GM18526 (cell line): ENCODE data around the gene PARL.

ENCODE experiments used
- POLR2A ChIP-seq: IDR thresholded peaks from 3 replicates; pipeline ENCODE4 v1.6.1; 2011; ENCODE audit not compliant: insufficient read length; ENCODE audit errors: extremely low read depth

PARL gene, protein sequence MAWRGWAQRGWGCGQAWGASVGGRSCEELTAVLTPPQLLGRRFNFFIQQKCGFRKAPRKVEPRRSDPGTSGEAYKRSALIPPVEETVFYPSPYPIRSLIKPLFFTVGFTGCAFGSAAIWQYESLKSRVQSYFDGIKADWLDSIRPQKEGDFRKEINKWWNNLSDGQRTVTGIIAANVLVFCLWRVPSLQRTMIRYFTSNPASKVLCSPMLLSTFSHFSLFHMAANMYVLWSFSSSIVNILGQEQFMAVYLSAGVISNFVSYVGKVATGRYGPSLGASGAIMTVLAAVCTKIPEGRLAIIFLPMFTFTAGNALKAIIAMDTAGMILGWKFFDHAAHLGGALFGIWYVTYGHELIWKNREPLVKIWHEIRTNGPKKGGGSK

DNA sequence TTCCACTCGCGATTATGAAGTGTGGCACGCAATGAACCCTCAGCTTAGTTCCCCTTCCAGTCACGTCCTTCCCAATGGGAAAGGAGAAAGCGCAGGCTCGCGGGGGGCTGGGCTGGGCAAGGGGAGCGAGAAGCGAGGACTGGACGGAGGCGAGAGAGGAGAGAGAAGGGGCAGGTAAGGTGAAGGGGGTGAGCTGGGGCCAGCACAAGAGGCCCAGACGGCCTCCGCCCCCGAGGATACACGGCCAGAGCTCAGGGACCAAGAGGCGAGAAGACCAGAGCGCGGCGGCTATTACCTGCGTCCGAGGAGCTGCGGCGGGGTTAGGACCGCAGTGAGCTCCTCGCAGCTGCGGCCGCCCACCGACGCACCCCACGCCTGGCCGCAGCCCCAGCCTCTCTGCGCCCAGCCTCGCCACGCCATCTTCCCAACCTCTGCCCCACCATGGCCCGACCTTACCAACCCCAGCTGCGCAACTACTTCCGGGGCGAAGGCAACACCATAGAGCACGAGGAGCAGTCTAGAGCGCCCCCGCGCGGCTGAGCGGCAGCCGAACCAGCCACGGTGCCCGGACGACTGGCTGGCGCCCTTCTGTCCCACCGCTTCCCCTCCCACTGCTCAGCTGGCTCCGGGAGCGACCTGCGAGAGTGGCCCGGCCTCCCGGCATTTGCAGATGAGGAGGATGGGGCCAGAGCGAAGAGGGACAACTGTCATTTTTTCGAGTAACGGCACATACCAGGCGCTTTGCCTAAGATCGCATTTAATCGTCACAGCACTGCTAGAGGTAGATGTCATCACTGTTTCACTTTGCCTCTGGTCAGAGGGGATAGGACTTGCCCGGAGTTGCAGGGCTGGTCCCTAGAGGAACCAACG lies at the start of gene PARL:
TSS of gene PARL (minus strand) at position 454 of the 870 bp plus-strand sequence. CDS start at position 420, 34 bp downstream.
- peak; percentile 92 for TF ChIP-seq POLR2A

DNA sequence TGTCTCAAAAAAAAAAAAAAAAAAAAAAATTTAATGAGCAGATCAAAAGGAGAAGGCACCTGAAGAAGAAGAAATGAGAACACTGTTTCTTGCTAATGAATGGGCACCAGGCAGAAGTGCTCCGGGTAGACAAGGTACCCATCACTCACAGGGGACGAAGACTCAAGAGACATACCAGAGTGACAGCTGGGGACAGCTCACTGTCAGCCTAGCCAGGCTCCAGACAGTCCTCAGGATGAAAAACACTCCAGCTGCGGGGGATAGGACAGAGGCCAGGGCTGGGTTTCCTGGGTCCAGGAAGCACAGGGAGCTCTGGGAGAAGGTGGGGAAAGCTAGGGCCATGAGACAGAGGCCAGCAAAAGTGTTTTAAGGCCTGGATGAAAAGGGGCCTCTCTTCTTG lies 48.5 kb upstream of the PARL start:
- no peak for TF ChIP-seq POLR2A

DNA sequence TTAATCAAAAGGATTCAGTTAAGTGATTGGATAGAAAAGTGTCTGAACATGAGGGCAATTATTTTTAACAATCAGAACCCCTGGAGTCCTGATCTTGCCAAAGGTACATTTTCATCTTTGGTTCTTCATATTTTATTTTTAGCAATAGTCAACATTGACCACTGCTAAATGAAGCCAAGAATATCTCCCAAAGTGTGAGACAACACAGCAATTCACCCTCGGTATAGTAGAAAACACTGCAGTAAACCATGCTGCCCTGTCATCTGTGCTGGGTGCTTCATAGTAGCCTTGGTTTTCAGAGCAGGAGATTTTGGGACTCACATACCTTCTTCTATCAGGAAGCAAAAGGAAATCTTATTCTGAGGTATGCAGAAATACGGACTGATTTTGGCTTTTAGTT lies 47.2 kb upstream of the PARL start:
- no peak for TF ChIP-seq POLR2A

DNA sequence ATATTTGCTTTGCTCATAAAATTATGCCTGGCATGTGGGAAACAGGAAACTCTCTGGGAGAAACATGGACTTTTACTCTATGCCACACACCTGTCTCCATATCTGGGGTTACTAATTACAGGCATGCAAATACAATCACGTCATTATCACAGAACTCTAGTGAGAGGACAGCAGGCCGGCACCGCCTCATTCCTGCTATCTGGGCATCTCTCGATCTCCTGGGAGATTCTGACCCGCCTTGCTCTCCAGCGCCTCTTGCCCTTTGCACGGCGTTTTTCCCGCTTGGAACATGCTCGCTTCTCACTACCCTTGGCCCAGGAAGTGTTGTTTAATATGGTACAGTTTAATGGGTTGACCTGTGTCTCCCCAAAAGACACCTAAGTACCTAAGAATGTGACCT lies 45.4 kb upstream of the PARL start:
- no peak for TF ChIP-seq POLR2A

DNA sequence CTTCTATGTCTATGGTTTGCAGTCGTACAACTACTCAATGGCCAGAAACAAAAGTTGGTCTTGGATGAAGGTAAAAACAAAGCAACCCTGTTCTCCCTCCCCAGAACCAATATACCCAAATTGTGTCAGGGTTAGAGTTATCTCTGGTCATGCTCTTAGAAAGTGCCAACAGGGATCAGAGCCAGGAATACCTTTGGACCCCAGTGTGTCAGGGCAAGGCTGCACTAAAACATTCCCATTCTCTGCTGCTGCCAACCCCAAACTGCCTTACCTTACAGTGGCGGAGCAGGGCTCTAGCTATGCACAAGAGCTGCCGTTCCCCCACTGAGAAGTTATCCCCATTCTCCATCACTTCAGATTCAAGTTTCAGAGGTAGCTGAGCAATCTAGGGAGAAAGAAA lies 42.4 kb upstream of the PARL start:
- no peak for TF ChIP-seq POLR2A

DNA sequence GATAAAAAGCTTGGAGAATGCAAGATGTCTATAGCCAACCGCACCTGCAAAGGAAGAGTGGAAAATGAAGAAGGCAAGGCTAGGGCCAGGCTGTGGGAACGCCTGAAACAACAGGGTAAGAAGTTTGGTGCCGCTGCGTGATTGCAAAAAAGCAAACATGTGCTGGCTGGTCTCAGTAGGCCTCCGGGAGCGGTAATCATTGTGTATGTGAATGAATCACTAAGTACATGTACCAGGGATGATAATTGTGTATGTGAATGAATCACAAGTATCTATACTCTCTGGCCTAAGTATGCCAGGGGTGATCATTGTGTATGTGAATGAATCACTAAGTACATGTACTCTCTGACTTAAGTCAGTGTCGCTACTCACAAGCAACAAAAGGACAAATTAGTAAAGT lies 40.3 kb upstream of the PARL start:
- no peak for TF ChIP-seq POLR2A

DNA sequence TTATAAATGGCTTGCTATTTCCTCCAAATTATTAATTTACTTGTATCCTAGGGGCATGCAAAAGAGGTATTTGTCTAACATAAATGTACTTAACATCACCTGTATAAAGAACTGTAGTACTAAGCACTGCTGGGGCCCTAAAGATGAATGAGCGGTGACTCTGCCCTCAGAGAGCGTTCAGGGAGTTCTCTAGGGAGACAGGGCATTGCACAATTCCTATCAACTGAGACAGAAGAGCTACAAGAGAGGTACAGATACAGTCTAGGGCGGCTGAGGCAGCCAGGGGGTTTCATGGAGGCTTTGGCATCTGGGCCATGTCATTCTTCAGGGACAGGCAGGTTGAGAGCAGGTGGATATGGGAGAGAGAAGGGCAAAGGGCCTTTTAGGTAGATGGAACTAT lies 39.9 kb upstream of the PARL start:
- no peak for TF ChIP-seq POLR2A

DNA sequence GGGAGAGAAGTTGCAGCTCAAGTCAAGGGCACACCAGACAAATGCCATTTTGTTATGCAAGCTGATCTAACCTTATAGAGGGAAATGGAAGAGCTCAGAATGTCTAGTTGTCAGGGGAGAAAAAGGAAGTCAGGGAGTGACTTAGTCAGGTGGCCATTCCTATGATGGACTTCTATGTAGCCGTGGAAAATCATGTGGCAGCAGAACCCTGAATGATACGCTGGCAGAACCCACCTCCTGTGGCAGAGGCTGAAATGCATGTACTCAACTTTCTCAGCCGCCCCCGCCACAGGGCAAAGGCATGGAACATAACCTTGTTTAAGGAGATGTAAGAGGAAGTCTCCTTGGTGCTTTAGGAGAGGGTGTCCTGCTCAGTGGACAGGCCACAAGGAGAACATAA lies 37.7 kb upstream of the PARL start:
- no peak for TF ChIP-seq POLR2A

DNA sequence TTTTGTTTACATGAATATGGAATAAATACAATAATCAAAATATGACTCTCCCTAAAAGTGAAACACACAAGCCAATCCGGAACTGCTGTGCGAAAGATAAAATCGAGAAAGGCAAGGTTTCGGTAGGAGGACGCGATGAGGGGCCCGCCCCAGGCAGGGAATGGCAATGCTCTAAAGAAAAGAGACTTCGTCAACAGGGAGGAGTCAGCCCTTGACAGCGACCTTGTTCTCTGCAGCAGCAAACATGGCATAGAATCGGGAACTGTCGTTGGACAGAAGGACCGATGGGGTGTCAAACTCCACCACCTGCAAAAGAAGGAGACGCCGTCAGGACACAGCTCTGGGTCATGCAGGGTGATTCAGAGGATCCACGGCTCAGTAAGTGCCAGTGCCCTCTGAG lies 36.4 kb upstream of the PARL start:
- TF ChIP-seq POLR2A = no peak

DNA sequence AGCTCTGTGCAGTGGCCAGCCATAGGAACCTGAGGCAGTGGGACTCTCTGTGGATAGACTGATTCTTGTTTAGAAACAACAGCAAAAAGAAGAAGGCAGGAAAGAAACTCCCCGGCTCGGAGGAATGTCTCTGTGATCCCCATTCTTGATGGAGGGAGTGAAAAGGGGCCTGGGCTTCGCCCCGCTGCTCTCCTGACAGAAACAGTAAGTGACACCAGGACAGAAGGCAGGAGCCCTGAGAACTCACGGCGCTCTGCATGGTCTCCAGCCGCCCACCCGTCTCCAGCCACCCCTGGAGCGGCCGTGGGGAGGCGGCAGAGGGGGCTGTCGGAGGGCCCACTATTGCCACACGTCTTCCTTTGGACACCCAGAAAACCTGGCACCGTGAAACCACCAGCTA lies 35.7 kb upstream of the PARL start:
- TF ChIP-seq POLR2A = no peak

DNA sequence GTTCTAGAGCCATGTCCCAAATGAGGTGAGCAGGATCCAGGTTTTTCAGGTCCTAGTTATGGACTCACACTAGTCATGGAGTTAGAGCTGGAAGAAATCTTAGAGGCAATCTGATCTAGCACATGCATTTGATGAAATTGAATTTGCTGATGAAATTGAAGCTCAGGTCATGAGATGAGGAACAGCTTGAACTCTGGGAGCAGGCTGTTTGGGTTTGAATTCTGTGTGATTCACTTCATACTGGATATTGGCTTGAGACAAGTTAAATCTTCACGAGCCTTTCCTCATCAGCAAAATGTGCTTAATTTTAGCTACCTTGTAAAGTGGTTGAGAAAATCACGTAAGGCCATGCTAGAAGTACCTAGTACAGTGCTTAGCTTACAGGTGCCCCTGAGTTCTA lies 33.5 kb upstream of the PARL start:
- no peak for TF ChIP-seq POLR2A

DNA sequence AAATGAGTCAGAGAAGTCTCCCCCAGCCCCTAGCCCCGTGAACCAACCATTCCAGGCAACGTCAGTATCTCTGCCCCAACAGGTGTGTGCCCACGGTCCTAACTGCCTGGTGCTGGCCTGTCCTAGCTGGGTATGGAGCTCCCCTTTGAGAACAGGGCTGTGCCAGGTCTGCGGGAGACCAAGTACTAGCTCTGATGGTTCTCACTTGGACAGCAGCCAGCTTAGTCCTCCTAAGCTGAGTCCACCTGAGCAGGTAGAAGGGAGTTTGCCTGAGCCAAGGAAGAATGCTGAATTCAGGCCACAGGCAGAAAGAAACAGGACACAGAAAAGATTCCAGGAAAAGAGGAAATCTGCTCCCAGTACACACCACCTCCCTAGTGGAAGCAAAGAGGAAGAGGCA lies 33.1 kb upstream of the PARL start:
- no peak for TF ChIP-seq POLR2A

DNA sequence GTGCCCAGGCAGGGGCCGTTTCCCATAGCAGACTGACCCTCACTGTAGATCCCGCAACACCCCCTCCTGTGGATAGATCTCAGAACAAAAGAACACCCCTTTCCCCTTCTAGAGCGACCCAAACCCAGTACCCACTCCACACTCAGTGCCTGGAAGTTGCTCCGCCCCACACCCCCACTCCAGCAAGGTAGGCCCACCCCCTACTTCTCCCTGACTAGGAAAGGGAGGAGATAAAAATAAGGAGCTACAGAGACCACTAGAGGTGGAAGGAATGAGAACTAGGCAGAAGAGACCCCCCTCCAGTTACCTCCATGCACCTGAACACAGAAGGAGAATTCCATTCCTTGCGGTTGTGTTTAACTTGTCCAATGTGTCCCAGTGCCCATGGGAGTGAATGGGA lies 30.2 kb upstream of the PARL start:
- no peak for TF ChIP-seq POLR2A

DNA sequence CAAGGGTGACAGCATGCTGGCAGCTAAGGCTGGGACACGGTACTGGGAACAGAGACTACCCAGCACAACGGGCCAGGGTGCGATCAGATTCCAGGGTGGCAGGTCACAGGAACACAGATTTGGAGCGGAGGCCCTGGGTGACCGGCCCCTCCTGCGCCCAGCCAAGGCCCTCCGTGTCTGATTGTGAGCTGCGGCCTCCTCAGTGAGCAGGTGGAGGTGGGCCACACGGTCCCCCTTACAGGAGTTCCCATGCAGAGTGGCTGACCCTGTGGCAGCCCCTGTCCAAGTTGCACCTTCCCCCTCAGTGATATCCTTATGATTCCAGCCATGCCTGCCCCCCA lies 28.9 kb upstream of the PARL start:
- TF ChIP-seq POLR2A = no peak

DNA sequence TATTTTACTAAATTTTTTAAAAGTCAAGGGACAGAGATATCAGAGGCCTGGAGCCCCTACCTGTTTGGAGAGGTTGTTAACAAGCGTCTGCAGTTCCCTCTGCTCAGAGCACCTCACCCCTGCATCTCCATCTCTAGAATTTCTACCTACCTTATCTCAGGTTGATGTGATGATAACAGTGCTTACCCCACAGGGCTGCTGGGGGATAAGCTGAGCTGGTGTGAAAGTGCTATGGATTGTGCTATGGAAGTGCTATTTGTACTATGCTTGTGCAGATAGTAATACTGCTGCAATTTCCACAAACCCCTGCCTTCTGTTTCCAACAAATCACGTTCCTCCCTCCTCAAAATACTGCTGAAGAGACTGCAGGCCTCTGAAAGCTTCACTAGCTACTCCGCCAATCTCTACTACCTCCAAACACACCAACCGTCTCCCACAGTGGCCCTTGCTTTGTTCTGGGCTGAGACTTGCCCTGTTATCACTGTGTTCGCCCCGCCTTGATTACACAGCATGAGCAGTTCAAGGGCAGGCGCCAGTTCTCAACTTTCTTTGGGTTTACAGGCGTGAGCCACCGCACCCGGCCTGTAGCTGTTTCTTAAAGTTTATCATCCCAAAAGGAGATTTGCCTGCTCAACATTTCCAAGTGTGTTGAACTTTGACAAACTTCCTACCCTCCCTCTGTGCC lies 28.4 kb upstream of the PARL start:
- TF ChIP-seq POLR2A = no peak
